IMR-90 (cell line): ENCODE measurements around the gene CUTA.

Source experiments
- CEBPB ChIP-seq: IDR thresholded peaks from 2 replicates; pipeline ENCODE4 v1.6.1; 2012; ENCODE audit warnings: low read depth, low read length, improper control_type of control experiment
- CTCF ChIP-seq: conservative IDR thresholded peaks from 2 replicates; pipeline ENCODE4 v1.5.1; 2012; ENCODE audit warnings: mild to moderate bottlenecking, low read depth, low read length, improper control_type of control experiment
- MXI1 ChIP-seq: IDR thresholded peaks from 2 replicates; pipeline ENCODE4 v1.6.1; 2012; ENCODE audit warnings: low read depth, mild to moderate bottlenecking, low read length, moderate library complexity, borderline replicate concordance
- NFE2L2 ChIP-seq: fragments of 150-350 bp; IDR thresholded peaks from 2 replicates; pipeline ENCODE4 v1.6.1; 2016; ENCODE audit warnings: low read depth, mild to moderate bottlenecking, low read length
- POLR2A ChIP-seq: IDR thresholded peaks from 2 replicates; pipeline ENCODE4 v1.6.1; 2012; ENCODE audit warnings: mild to moderate bottlenecking, low read depth, low read length
- RCOR1 ChIP-seq: IDR thresholded peaks from 2 replicates; pipeline ENCODE4 v1.6.1; 2012; ENCODE audit warnings: mild to moderate bottlenecking, low read length, improper control_type of control experiment; ENCODE audit not compliant: insufficient replicate concordance
- SMC3 ChIP-seq: fragments of 150-350 bp; IDR thresholded peaks from 2 replicates; pipeline ENCODE4 v1.6.1; 2016; ENCODE audit warnings: low read depth, mild to moderate bottlenecking, antibody characterized with exemption, low read length, moderate library complexity

GRCh38 chr6:33442283-33442682, 24.4 kb upstream of the CUTA start:
- no peak for TF ChIP-seq CTCF
- no peak for TF ChIP-seq NFE2L2
- TF ChIP-seq POLR2A, result no peak
- TF ChIP-seq RCOR1, result no peak
- TF ChIP-seq MXI1, result no peak
- no peak for TF ChIP-seq CEBPB
- TF ChIP-seq SMC3, result no peak
